CD4-positive, alpha-beta T cell treated with Interleukin-15 for 1 hour (primary cell): ENCODE data around the gene FAM83D.
"Not testable (repeated sequence)": the region's sequence is repeated elsewhere in the genome, so short reads cannot be mapped to it uniquely, and the experiment has no call there.

Source experiments
- DNase-seq: peaks from one replicate; pipeline ENCODE4 v3.0.0-alpha.2; 2020

FAM83D gene

DNA sequence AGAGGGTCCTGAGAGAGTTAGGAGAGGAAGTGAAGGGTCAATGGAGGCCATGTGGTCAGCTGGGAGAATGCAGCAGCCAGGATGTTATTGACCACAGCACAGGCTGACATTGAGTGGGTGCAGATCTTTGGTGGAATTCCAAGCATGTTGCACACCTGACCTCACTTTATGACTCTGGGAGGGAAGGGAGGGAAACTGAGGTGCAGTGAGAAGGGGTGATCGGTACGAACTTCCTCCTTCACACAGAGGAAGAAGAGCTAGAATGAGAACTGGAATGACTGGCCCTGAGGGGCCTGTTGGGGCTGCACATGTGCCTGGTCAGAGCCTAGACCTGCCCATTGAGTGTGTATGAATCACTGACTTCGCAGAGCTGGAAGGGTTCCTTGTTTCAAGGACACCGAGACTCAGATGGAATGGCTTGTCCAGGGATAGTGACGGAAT, 9.8 kb downstream of the FAM83D start:
- DNase-seq, result no peak

DNA sequence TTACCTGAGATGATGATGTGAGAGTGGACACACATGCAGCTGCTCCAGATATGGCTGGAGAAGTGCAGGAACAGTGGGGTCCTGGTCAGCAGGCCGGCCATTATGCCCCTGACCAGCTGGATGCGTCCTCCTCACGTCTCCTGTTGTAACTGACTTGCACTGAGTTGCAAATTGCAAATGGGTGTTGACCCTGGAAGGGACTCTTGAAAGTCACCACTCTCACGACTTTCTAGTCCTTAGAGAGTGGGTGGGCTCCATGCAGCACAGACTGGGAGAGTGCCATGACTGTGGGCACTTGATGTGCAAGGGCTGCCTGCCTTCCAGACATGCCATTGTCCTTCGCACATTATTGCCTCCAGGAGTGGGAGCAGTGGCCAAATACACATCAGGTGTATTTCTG, 10.8 kb downstream of the FAM83D start:
- DNase-seq, result no peak

DNA sequence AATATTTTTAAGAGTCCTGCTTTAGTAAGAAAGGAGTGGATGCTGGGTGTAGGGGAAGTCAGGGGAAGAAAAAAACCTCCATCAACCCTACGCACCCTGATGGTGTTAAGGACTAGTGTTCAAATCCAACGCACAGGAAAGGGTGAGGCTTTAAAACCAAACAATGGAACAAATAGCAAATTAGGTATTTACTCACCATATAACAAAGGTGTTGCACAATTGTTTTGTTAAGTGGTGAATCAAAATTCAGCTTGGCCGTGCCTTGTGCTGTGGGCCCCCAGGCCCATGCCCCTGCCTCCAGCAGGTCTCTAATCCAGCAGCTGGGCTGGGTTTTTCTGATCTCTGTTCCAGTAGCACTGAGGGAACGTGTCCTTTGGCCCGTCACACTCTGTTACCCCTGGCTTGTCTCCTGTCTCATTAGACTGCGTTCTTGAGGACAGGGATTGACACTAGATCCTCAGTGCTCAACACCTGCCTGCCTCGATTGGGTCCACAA, 11.8 kb downstream of the FAM83D start:
- DNase-seq, result no peak

DNA sequence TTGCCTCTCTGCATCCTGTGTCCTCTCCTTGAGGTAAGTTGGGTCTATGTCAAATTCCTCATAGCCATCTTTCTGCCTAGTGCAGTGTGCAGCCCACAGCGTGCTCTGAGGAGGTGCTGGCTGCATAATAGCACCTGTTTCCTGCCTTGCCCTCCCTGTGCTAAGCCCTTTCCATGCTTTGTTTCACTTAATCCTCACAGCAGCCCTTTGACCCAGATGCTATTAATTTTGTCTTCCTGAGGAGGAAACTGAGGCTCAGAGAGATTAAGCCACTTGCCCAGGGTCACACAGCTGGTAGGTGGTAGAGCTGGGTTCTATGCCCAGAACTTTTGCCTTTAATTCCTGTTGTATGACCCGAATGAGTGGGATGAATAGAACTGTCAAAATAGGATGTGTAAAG, 13.5 kb downstream of the FAM83D start:
- no peak for DNase-seq

DNA sequence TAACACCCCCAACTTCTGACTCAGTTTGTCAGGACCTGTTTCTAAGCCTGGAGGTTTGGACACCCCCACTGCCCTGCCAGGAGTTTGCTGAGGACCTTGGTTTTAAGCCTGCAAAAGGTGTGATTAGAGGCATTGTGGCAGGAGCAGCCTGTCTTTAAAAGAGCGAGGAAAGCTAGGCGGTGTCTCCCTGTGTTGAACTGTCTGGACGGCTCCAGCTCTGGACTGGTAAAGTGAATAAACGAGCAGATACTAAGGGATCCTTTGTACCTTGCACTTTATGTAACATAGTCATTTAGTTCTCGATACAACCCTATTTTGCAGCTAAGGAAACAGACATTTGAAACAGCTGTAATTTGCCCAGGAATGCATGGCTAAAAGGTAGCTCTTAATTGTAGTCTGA, 14.4 kb downstream of the FAM83D start:
- DNase-seq, result no peak

DNA sequence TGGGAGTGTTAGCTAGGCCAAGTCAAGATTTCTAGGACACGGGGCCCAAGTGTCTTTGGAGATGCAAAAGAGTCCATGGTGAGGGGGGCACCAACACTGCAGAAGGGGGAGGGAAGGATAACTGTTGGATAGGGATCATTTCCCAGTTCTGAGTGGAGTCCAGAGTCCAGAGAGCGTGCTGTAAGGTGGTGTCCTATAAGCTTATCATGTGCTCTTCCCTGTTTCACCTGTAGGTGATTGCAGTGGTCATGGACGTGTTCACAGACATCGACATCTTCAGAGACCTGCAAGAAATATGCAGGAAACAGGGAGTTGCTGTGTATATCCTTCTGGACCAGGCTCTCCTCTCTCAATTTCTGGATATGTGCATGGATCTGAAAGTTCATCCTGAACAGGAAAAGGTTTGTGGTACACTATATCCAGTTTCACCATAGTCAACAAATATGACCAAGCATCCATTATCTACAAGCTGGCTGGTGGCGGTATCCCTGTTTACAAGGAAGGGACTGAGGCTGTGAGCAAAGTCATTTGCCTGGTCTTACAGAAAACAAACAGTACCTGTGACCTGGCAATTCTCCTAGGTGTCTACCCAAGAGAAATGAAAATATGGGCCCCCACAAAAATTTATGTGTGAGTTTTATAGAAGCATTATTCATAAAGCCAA, 15.6 kb downstream of the FAM83D start:
- no peak for DNase-seq

DNA sequence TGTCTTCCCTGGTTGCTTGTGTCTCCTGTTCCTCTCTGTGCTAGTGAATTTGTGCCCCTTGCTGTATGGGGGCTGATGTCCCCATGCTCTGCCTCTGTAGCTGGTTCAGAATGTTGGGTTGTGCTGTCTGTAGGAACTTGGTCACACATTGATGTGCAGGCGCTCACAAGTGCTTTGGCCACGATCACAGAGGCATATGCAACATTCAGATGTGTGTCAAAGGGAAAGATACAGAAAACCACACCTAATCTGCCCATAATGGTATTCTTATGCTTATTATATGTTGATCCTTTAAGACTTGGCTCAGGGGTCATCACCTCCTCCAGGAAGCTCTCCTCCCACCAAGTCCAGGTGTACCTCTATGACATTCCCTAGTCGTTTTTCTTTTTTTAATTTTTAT, 18.8 kb downstream of the FAM83D start:
- DNase-seq, result no peak

DNA sequence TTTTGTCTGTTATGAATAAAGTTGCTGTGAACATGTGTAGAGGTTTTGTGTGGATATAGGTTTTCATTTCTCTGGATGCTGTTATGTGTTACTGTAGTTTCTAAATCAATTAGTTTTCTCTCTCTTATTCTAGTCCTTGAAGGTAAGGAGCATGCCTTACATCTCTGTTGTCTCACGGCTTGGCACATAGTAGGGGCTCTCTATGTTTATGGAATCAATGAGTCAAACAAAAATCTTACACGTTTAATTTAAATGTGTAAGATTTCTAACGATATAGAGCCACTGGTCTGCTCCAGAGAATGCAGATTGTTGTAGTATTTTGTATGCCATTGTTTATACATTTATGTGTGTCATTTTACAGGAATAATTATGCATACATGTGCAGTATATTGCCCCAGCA, 20.6 kb downstream of the FAM83D start:
- DNase-seq, result no peak

DNA sequence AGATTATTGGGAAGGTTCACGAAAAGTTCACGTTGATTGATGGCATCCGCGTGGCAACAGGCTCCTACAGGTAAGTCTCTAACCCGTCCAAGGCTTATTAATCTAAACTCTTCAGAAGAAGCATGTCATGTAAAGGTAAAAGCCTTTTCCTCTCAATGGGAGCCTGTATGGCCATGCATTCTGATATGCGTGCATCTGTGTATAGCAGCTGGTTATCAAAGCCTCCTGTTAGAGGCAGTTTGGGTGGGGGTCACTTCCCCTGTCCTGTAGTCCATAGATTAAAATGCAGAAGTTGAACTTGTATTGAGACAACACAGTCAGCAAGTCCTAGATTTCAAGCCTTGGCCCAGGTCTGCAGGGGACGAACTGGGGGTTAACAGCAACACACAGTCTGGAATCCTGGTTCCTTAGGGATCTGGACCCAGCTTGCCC, 21.7 kb downstream of the FAM83D start:
- DNase-seq, result no peak

DNA sequence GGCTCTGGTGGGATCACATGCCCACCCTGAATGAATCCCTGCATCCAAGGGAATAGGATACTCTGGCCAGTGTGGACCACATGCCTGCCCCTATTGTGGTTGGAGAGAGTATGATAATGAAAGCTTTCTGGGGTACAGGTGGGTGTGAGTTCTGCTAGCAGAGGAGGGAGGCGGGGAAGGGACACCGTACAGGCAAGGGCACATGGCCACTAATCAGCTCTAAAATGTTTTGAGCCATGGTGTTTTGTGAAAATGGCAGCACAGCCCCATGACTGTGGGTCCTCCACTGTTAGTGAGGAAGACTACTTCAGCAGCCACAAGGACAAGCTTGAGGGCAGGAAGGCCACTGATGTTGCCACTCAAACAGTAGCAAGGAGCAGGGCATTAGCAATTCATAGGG, 24.0 kb downstream of the FAM83D start:
- DNase-seq, result no peak

DNA sequence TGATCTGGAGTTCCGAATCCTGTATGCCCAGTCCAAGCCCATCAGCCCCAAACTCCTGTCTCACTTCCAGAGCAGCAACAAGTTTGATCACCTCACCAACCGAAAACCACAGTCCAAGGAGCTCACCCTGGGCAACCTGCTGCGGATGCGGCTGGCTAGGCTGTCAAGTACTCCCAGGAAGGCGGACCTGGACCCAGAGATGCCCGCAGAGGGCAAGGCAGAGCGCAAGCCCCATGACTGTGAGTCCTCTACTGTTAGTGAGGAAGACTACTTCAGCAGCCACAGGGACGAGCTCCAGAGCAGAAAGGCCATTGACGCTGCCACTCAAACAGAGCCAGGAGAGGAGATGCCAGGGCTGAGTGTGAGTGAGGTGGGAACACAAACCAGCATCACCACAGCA, 25.4 kb downstream of the FAM83D start:
- DNase-seq, result no peak

DNA sequence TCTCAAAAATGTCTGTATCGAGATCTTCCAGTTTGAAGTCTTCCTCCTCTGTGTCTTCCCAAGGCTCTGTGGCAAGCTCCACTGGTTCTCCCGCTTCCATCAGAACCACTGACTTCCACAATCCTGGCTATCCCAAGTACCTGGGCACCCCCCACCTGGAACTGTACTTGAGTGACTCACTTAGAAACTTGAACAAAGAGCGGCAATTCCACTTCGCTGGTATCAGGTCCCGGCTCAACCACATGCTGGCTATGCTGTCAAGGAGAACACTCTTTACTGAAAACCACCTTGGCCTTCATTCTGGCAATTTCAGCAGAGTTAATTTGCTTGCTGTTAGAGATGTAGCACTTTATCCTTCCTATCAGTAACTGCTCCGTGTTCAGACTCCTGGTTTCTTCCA, 25.9 kb downstream of the FAM83D start:
- DNase-seq, result no peak

DNA sequence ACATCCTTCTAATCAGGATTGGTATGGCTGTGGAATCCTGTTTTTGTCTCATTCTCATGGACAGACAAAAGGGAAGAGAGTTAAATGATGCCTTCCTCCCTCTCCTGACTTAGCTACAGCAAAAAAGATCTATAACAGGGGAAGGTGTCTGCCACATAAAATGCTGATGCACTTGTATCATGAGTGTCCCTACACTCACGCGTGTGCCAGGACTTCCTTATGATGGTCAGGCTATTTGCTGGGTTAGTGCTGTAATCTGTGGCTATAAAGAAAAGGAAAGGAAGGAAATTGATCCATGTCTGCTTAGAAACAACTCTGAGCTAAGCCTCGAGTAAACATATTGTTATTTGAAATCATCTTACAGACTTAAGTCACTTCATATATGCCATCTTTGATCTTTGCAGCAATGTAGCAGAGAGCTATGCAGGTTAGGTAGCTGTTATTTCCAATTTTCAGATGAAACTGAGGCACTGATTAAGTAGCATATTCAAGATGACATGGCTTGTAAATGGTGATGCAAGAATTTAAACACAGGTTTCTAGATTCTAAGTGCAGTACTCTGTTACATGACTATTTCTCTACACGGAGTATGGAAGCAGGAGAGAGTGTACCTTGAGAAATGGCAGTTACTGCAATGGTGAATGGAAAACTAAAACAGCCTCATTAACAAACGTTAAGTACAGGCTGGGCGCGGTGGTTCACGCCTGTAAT, 27.6 kb downstream of the FAM83D start:
- no peak for DNase-seq

DNA sequence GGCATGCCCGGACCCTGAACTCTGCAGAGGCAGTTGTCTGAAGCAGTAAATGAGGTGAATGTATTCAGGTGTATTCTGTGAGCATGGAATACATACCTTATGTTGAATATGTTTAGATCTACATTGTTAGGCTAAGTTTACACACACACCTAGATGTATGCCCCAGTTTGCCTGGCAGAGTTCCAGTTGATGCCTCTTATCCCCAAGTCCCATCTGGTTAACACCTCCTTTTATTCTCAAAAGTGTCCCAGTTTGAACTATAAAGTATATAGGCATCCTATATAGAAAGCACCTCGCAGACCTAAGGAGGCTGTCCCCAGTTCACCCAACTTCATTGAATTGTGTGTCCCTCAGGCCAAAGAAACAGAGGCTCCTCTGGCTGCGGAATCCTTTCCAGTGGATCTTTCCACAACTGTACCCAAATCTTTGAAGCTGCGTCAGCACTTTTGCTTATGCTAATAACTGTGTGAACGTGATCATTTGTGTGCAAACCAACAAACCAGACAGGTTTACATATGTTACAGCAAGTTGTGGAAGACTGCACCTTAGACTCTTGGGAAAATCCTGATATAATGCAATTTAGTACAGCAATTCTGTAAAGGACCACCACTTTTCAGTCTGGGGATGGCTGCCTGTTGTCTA, 31.1 kb downstream of the FAM83D start:
- no peak for DNase-seq

DNA sequence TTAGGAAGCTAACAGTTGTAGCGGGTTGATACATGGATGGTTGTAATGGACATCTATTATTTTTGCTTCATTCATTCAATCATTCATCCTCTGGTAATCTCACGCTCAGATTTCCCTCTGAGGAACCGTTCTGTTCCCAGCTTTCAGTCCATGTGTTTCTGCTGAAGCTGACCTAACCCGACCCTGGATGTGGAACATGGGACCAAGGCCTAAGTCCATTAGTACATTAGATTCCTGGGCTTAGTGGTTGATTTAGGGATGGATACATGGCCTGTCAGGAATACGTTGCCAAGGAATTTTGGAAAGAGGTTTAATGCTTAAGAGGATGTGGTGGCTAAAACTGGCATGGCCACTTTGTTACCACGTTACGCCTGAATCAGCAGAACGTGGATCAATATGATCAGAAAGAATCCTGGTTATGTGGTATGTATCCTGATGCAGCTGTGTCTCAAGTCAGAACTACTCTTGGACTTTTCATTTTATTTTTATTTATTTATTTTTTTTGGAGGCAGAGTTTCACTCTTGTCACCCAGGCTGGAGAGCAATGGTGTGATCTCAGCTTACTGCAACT, 31.8 kb downstream of the FAM83D start:
- no peak for DNase-seq

DNA sequence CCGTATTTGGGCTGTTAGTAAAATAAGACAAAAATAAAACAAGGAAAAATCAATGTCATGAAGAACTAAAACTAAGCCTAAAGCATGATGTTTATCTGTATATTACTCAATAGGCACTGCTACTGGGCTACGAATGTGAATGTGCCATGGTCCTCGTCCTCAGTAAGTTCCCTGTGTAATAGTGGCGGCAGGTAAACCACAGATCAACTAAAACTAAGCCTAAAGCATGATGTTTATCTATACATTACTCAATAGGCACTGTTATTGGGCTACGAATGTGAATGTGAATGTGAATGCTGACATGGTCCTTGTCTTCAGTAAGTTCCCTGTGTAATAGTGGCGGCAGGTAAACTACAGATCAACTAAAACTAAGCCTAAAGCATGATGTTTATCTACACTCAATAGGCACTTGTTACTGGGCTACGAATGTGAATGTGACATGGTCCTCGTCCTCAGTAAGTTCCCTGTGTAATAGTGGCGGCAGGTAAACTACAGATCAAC, 34.0 kb downstream of the FAM83D start:
- DNase-seq, result not testable (repeated sequence)

DNA sequence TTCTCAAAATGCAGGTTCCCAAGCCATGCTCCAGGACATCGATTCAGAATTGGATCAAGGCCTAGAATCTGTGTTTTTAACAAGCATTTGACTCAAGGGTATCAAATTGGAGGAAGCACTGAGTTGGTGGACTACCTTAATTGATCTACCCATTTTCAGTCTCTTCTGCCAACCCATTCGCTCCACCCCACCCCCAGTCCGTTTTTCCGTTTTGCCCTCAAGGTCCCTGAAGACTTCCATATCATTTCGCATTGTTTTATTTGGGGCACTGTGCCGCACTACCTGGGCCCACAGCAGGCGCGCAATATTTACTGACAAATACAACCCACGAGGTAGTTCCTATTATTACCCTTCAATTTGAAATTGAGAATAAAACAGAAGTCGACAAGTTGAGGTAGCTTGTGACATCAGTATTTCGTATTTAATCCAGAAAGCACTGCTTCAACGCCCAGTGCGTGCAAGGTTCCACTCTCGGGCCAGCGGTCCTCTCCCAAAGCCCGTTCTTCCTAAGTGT, 35.4 kb downstream of the FAM83D start:
- DNase-seq, result no peak

DNA sequence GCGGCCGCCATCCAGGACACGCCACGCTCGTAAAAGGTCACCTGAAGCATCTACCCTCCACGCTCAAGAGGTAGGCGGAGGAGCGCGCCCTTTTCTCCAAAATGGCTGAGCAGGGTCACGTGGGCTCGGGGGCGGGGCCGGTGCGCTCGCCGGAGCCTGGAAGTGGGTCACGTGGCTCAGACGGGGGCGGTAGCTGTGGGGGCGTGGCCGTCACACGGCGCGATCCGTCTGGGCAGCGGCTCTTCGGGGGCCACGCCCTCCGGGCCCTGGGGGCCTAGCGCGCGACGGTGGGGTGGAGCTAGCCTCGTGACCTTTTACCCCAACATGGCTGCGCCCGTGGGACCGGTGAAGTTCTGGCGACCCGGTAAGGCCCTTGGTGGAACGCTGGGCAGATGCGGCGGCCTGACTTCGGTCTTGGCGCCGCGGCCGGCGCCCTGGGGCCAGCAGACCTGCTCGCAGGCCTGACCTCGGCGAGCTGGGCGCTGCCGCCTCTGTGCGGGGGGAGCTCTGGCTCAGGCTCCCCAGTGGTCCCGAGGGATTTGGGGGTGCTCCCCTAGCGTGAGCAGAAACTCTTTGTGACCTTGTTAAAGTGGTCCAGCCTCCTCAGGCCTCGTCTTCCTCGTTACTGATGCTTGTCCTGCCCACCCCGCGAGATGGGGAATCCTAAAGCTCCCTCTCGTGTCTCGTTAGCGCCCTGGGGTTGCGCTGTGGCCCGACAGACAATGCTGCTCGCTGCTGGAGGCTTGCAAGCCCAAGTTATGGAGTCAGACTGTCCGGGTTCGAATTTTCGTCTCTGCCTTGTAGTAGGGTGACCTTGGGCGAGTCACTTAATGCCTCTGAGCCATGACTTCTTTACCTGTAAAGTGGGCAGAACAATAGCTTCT, 36.1 kb downstream of the FAM83D start, which contains the start of gene DHX35:
DHX35 (plus strand) TSS at position 301 of the 884 bp plus-strand sequence; CDS start at position 325, 24 bp downstream.
- peak; percentile 98 for DNase-seq

DNA sequence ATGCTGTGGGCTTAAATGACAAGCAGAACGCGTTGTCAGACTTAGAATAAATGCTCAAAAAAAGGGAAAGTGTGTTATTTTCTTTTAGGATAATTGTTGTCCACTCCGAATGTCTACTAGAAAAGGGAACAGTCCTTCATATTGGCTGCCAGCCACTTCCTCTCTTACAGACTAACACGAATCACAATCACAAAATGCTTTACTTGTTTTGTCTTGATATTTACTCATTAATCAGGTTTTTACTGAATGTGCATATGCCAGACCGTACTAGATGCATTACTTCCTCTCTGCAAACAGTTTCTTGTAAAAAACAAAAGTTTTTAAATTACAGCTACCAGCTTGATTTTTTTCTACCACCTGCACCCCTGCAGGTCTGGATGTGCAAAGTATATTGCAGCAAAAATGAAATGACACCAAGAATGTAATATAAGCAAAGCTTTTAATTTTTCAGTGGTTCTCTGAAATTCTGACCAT, 36.7 kb downstream of the FAM83D start:
- no peak for DNase-seq

DNA sequence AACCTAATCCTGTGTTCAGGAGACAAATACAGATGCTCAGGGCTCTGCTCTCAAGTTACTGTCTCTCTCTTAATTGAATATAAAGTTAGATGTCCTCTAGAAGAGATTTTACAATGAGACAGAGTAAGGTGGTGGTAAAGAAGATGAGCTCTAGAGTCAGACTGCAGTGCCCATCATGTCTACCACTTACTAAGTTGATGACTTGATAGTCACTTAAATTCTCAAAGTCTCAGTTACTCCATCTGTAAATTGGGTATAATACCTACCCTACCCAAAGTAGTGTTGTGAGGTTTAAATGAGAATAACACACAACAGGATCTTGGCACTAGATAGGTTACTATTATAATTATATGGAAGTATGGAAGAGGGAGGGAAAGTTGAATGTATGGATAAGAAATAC, 37.5 kb downstream of the FAM83D start:
- DNase-seq, result no peak

DNA sequence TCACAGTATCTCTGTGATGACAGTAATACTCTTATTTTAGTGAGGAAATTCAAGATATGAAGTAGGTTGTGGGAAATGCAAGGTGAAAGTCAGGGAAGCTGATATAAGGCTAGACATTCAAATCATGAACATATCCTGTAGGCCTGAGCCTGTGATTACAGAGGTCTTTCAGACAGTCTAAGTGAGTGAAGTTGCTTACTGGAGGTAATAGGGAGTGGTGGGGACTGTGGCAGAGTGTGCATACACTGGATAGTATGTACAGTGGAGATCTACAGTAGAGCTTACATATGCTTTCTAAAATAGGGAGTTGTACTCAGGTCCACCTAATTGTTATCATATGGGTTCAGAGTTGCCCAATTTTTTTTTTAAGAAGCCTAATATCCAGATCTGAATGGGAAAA, 39.0 kb downstream of the FAM83D start:
- DNase-seq, result no peak

DNA sequence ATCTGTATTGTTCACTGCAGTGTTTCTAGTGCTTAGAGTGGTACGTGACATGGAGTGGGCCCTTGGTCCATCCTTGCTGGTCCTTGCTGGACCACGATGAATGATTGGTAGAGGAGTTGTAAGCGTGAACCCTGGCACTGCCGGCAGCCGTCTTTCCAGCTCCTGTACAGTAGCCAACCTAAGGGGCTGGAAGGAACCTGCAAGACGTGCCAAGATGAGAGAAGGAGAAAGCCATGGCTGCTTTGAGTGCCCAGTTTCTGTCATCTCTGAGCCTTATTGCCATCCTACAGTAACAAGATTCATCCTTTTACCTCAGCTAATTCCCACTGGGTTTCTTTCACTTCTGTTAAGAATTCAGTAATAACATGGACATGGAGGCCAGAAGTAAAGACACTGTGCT, 41.9 kb downstream of the FAM83D start:
- no peak for DNase-seq
